ENCODE data around the gene DYSF. TPM values are rescaled to one million over a fixed set of nuclear protein-coding genes. Genes with fewer than 3 reads are reported as not detected.

Gene DYSF
- total RNA-seq, 1 donor from 2014 or later: 49.2 TPM

GRCh38 chr2:71688530-71688929 lies 235.2 kb downstream of the DYSF start:
- ATAC-seq (no peak), DNase-seq (peak; percentile 13)
- intact Hi-C loops (cut with micrococcal nuclease): no loop called here

- peak; percentile 65 for ATAC-seq
- peak; percentile 63 for DNase-seq
- intact Hi-C loops (cut with micrococcal nuclease): no loop called here
Measured at GRCh38 chr2:71689393-71689792, 236.0 kb downstream of the DYSF start.

GRCh38 chr2:71689968-71690834 lies 236.8 kb downstream of the DYSF start:
- no peak for ATAC-seq
- DNase-seq: peak; percentile 13
- intact Hi-C loops (cut with micrococcal nuclease): no loop called here

- ATAC-seq: no peak
- intact Hi-C loops (cut with micrococcal nuclease): no loop called here
- DNase-seq: peak; percentile 14
Measured at GRCh38 chr2:71690876-71691475, 237.6 kb downstream of the DYSF start.

- no peak for ATAC-seq
- DNase-seq: peak; percentile 37
- intact Hi-C loops (cut with micrococcal nuclease): no loop called here
Measured at GRCh38 chr2:71691747-71692441, 238.5 kb downstream of the DYSF start.

GRCh38 chr2:71692621-71693277 lies 239.4 kb downstream of the DYSF start:
- intact Hi-C loops (cut with micrococcal nuclease): no loop called here
- DNase-seq (no peak), ATAC-seq (no peak)

GRCh38 chr2:71693286-71694270 lies 240.2 kb downstream of the DYSF start:
- intact Hi-C loops (cut with micrococcal nuclease): no loop called here
- no peak for ATAC-seq
- DNase-seq: peak; percentile 12

GRCh38 chr2:71694501-71695234 lies 241.3 kb downstream of the DYSF start:
- ATAC-seq (no peak), DNase-seq (peak; percentile 5)
- intact Hi-C loops (cut with micrococcal nuclease): no loop called here

- intact Hi-C loops (cut with micrococcal nuclease): no loop called here
- peak; percentile 20 for DNase-seq
- no peak for ATAC-seq
Measured at GRCh38 chr2:71695235-71696120, 242.1 kb downstream of the DYSF start.

- peak; percentile 27 for DNase-seq
- intact Hi-C loops (cut with micrococcal nuclease): no loop called here
Measured at GRCh38 chr2:71696381-71696780, 243.0 kb downstream of the DYSF start.

GRCh38 chr2:71697106-71698004 lies 244.0 kb downstream of the DYSF start:
- intact Hi-C loops (cut with micrococcal nuclease): no loop called here

More at GRCh38 chr2:71696381-71696780, 243.0 kb downstream of the DYSF start:
- ATAC-seq: no peak

GRCh38 chr2:71699428-71699827 lies 246.1 kb downstream of the DYSF start:
- DNase-seq: no peak
- ATAC-seq: no peak
- intact Hi-C loops (cut with micrococcal nuclease): no loop called here

More at GRCh38 chr2:71697106-71698004, 244.0 kb downstream of the DYSF start:
- ATAC-seq (no peak), DNase-seq (peak; percentile 14)

- intact Hi-C loops (cut with micrococcal nuclease): no loop called here
- ATAC-seq: peak; percentile 12
- DNase-seq: no peak
Measured at GRCh38 chr2:71700041-71700657, 246.8 kb downstream of the DYSF start.

GRCh38 chr2:71700658-71701397 lies 247.5 kb downstream of the DYSF start:
- peak; percentile 90 for ATAC-seq
- DNase-seq: peak; percentile 90
- intact Hi-C loops (cut with micrococcal nuclease): no loop called here
